GM20431 (cell line): ENCODE measurements around the gene F3.

Experiments used
- in situ Hi-C: fragments of 300-500 bp; cut with MseI, MboI; formaldehyde crosslinking; loops from one replicate; pipeline ENCODE4 v1.15.0; 2020; ENCODE audit warnings: low sequenced_read_pairs; ENCODE audit not compliant: unreplicated experiment

Gene F3

GRCh38 chr1:94481473-94481933, 60.1 kb downstream of the F3 start:
- in situ Hi-C loops: loop anchor here (10.0 kb wide), 1 partner anchor 323 kb away; no protein-coding TSS in a partner anchor

- in situ Hi-C loops: loop anchor here (10.0 kb wide), 1 partner anchor 325 kb away; no protein-coding TSS in a partner anchor
These were observed 61.9 kb downstream of the F3 start for GRCh38 chr1:94479682-94480081.
